Raji (cell line): ENCODE measurements around the gene GZF1.

Source experiments
- POLR2A ChIP-seq: IDR thresholded peaks from 2 replicates; pipeline ENCODE4 v1.6.1; 2011; ENCODE audit warnings: low read depth, low read length, control low read depth; ENCODE audit not compliant: insufficient read depth

The GZF1 gene

DNA sequence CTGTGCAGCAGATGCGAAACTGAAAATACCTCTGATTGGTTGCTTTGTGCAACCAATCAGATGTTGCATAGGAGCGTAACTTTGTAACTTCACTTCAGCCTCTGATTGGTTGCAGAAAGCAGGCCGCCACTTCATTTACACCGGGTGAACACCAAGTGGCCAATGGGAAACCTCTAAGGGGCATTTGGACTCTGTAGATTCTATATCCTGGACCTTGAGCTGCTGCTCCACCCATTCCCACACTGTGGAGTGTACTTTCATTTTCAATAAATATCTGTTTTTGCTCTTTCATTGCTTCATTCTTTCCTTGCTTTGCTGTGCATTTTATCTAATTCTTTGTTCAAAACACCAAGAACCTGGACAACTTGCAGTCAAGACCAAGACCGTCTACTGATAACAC, 25.5 kb upstream of the GZF1 start:
- no peak for TF ChIP-seq POLR2A

GRCh38 chr20:23337312-23337711, 24.7 kb upstream of the GZF1 start:
- TF ChIP-seq POLR2A, result no peak

- no peak for TF ChIP-seq POLR2A
These were observed 22.0 kb upstream of the GZF1 start for GRCh38 chr20:23339986-23340385.

DNA sequence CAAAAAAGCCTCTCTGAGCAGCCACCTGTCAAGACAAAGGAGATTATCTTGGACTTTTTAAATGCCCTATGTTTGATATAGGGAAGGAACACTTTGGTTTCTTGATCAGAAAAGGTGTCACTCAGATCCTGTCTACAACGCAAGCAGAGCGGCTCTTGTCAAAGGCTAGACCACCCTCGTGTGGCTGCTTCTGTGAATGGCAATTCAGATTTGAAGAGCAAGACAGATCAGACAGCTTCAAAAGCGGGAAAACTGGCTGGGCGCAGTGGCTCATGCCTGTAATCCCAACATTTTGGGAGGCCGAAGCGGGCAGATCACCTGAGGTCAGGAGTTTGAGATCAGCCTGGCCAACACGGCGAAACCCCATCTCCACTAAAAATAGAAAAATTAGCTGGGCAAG, 21.5 kb upstream of the GZF1 start:
- no peak for TF ChIP-seq POLR2A

DNA sequence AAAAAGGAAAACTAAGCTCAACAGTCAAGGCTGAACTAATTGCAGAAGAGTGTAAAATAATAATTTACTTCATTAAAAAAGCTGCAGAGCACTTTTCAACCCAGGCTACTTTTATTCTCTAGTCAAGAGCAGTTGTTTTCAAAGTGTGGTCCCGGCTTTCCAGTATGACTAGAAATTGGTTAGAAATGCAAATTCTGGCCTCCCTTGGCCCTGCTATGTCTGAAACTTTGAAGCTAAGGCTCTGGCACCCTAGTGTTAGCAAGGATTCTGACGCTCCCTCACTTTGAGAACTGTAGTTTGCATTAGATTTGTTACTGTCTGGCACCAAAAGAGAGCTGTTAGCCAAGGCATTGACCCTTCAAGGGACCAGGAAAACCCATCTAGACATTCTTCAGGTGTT, 20.9 kb upstream of the GZF1 start:
- TF ChIP-seq POLR2A, result no peak

- TF ChIP-seq POLR2A, result no peak
These were observed 18.4 kb upstream of the GZF1 start for GRCh38 chr20:23343590-23343989.

- TF ChIP-seq POLR2A, result no peak
These were observed 17.6 kb upstream of the GZF1 start for GRCh38 chr20:23344336-23344735.

- no peak for TF ChIP-seq POLR2A
These were observed 16.0 kb upstream of the GZF1 start for GRCh38 chr20:23346002-23346401.

DNA sequence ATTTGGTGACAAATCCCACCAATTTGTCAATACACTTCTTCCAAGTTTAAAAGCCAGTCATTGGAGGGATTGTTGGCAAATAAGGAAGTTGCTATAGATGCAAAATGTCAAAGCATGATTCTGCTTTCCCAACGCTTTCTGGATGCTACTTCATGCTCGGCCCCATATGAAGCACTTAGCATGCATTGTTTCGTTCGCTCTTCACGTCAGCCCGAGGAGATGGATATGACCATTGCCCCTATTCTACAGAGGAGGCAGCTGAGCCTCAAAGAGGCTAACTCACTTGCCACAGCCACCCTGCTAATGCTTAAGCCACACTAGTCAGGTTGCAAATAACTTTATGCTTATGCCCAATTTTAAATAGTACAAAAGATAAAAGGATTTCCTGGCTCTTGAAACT, 14.2 kb upstream of the GZF1 start:
- TF ChIP-seq POLR2A, result no peak

- no peak for TF ChIP-seq POLR2A
These were observed 12.4 kb upstream of the GZF1 start for GRCh38 chr20:23349338-23350195.

- TF ChIP-seq POLR2A, result peak; percentile 78
These were observed 11.6 kb upstream of the GZF1 start, which contains the start of gene NXT1 for GRCh38 chr20:23350196-23350903. NXT1 (plus strand) TSS chr20:23350791; CDS start chr20:23354042, 3,251 bp downstream.

- peak; percentile 33; the same call in 1 of the 2 replicates for TF ChIP-seq POLR2A
These were observed 10.8 kb upstream of the GZF1 start for GRCh38 chr20:23350904-23351838.

GRCh38 chr20:23356203-23356602, 5.8 kb upstream of the GZF1 start:
- no peak for TF ChIP-seq POLR2A

GRCh38 chr20:23357767-23358562, 4.0 kb upstream of the GZF1 start:
- TF ChIP-seq POLR2A, result peak; percentile 74
